Measurements from ENCODE around the gene SURF4. TPM values are rescaled to one million over a fixed set of nuclear protein-coding genes. Genes with fewer than 3 reads are reported as not detected.

SURF4 gene
- total RNA-seq, 1 experiment from 2014 or later: 214 TPM

DNA sequence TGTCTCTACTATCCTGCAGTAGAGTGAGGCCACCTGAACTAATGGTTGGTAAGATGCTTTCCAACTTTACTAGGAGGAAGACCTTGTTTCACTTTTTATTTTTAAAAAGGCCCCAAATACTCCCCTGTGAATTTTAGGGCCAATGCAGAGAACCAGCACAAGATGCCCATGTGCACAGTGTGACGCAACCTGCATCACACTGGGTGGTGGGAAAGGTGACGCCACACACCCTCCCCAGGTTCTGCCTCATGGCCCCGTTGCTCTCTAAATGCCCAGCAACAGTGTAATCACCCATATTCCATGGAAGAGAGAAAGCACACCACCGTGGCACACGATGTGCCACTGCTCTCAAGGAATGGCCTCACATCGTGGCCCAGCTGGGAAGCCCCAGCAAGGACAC, 6.4 kb downstream of the SURF4 start:
- no peak for DNase-seq (ENCODE audit: low spot score)
- H3K36me3 ChIP-seq (ENCODE audit: insufficient read depth, low read length, poor library complexity, severe bottlenecking): peaks cover 66% of the 10 kb centered on the region
- H3K4me1 ChIP-seq (ENCODE audit: insufficient read depth, low read length, poor library complexity, severe bottlenecking): no peaks in the 10 kb centered on the region
- no peak overlapping the region for H3K4me3 ChIP-seq (ENCODE audit: low read depth, low read length, poor library complexity, severe bottlenecking)
- H3K27ac ChIP-seq (ENCODE audit: low read depth, low read length, poor library complexity, severe bottlenecking): no peak overlapping the region
- TF ChIP-seq EZH2 (IDR thresholded peaks at IDR 0.05; ENCODE audit: borderline replicate concordance, low read depth, low read length, poor library complexity, severe bottlenecking): no peak
- TF ChIP-seq, protein P1, sequence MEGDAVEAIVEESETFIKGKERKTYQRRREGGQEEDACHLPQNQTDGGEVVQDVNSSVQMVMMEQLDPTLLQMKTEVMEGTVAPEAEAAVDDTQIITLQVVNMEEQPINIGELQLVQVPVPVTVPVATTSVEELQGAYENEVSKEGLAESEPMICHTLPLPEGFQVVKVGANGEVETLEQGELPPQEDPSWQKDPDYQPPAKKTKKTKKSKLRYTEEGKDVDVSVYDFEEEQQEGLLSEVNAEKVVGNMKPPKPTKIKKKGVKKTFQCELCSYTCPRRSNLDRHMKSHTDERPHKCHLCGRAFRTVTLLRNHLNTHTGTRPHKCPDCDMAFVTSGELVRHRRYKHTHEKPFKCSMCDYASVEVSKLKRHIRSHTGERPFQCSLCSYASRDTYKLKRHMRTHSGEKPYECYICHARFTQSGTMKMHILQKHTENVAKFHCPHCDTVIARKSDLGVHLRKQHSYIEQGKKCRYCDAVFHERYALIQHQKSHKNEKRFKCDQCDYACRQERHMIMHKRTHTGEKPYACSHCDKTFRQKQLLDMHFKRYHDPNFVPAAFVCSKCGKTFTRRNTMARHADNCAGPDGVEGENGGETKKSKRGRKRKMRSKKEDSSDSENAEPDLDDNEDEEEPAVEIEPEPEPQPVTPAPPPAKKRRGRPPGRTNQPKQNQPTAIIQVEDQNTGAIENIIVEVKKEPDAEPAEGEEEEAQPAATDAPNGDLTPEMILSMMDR (conservative IDR thresholded peaks at IDR 0.05; ENCODE audit: low read depth, low read length): no peak
- H3K9me3 ChIP-seq (ENCODE audit: low read depth, low read length, poor library complexity, severe bottlenecking): no peaks in the 10 kb centered on the region
- CTCF ChIA-PET: no interaction called here
- no peaks in the 10 kb centered on the region for H3K27me3 ChIP-seq (replicated peaks; ENCODE audit: insufficient read depth, low read depth, low read length, poor library complexity)
- no TSS peak for BruUV-seq (replicated peaks)
- POLR2A ChIA-PET (ENCODE audit: low non-redundant PET): no interaction called here
- intact Hi-C loops (cut with micrococcal nuclease; ENCODE audit: unreplicated experiment): no loop called here

DNA sequence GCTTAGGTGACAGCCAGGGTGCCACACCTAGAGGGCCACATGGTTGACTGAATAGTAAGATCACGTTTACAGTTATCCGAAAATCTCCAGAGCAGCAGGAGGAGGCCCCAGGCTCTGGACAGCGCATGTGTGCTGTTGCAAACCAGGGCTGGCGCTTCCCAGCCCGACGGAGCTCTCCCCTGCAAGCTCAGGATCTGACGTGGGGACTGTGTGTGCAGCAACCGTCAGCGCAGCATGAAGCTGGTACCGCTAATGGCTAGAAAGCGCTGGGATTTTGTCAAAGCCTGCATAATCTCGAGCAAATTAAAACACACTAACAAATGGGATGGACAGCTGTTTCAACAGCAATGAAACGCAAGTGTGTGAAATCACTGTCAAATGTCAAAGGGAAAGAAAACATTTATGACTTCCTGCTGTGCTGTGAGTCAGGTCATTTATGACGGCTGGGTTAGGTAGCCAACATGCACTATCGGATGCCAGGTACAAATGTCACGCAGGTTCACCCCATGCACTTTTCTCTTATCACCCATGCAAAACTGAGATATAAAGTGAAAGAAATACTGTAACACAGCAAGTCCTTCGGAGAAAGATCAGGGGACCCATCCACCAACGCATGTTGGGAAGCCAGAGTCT, 7.5 kb downstream of the SURF4 start:
- DNase-seq (ENCODE audit: low spot score): peak; percentile 20
- H3K9me3 ChIP-seq (ENCODE audit: low read depth, low read length, poor library complexity, severe bottlenecking): no peaks in the 10 kb centered on the region
- POLR2A ChIA-PET (ENCODE audit: low non-redundant PET): no interaction called here
- no peak overlapping the region for H3K4me3 ChIP-seq (ENCODE audit: low read depth, low read length, poor library complexity, severe bottlenecking)
- no TSS peak for BruUV-seq (replicated peaks)
- H3K4me1 ChIP-seq (ENCODE audit: insufficient read depth, low read length, poor library complexity, severe bottlenecking): no peaks in the 10 kb centered on the region
- TF ChIP-seq, protein P1 (conservative IDR thresholded peaks at IDR 0.05; ENCODE audit: low read depth, low read length): no peak
- TF ChIP-seq EZH2 (IDR thresholded peaks at IDR 0.05; ENCODE audit: borderline replicate concordance, low read depth, low read length, poor library complexity, severe bottlenecking): no peak
- CTCF ChIA-PET: no interaction called here
- peaks cover 67% of the 10 kb centered on the region for H3K36me3 ChIP-seq (ENCODE audit: insufficient read depth, low read length, poor library complexity, severe bottlenecking)
- no peak overlapping the region for H3K27ac ChIP-seq (ENCODE audit: low read depth, low read length, poor library complexity, severe bottlenecking)
- H3K27me3 ChIP-seq (replicated peaks; ENCODE audit: insufficient read depth, low read depth, low read length, poor library complexity): no peaks in the 10 kb centered on the region
- intact Hi-C loops (cut with micrococcal nuclease; ENCODE audit: unreplicated experiment): no loop called here

DNA sequence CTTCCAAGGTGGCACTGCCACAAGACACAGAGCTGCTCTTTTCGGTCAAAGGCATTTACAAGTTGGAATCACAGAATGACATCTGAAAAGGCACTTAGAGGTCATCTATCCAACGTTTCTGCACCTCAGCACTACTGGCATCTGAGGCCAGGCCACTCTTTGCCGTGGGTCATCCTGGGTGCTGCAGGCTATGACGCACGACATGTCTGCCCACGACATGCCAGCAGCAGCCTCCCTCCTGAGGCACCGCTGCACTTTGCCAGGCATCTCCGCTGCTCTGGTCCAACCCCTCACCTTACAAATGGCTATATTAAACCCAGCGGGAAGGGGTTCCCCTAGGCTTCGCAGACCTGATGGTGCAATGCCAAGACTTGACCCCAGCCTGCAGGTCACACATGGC, 8.1 kb downstream of the SURF4 start:
- ChIA-PET POLR2A (ENCODE audit: low non-redundant PET) (interaction anchor here (0.7 kb wide), 1 partner anchor 19 kb away, joined by 3 read pairs; no protein-coding TSS in a partner anchor), CTCF (no interaction called here)
- BruUV-seq (replicated peaks): no TSS peak
- Histone ChIP-seq H3K4me1 (ENCODE audit: insufficient read depth, low read length, poor library complexity, severe bottlenecking) (no peaks in the 10 kb centered on the region), H3K27ac (ENCODE audit: low read depth, low read length, poor library complexity, severe bottlenecking) (no peak overlapping the region), H3K4me3 (ENCODE audit: low read depth, low read length, poor library complexity, severe bottlenecking) (no peak overlapping the region), H3K36me3 (ENCODE audit: insufficient read depth, low read length, poor library complexity, severe bottlenecking) (peaks cover 67% of the 10 kb centered on the region), H3K9me3 (ENCODE audit: low read depth, low read length, poor library complexity, severe bottlenecking) (no peaks in the 10 kb centered on the region), H3K27me3 (replicated peaks; ENCODE audit: insufficient read depth, low read depth, low read length, poor library complexity) (no peaks in the 10 kb centered on the region)
- intact Hi-C loops (cut with micrococcal nuclease; ENCODE audit: unreplicated experiment): no loop called here
- TF ChIP-seq EZH2 (IDR thresholded peaks at IDR 0.05; ENCODE audit: borderline replicate concordance, low read depth, low read length, poor library complexity, severe bottlenecking): no peak
- TF ChIP-seq, protein P1 (conservative IDR thresholded peaks at IDR 0.05; ENCODE audit: low read depth, low read length): no peak
- no peak for DNase-seq (ENCODE audit: low spot score)

All from A673 (cell line).